IMR-90 (cell line): ENCODE measurements around the gene CALCOCO1. TPM values are rescaled to one million over a fixed set of nuclear protein-coding genes. Genes with fewer than 3 reads are reported as not detected.
A peak's percentile ranks its signal among the peaks of the same experiment; 100 is the strongest.

ENCODE experiments used
- ATAC-seq: fragments of 200-7000 bp; cut with Tn5 transposase; 2 replicates; pipeline ENCODE4 v1.9.1; 2020; ENCODE audit warnings: low read depth, mild to moderate bottlenecking, moderate library complexity
- BruUV-seq: library from RNA; stranded (reverse); fragments of 400-500 nt; replicated peaks from 2 replicates; lab custom pipeline; 2021; lab: Mats Ljungman, UMichigan
- CTCF ChIA-PET: fragments of 300-600 bp; formaldehyde crosslinking; extraction: SDS; loops from one replicate; lab custom pipeline; 2021; ENCODE audit warnings: antibody characterized with exemption; lab: Yijun Ruan, JAX
- POLR2A ChIA-PET: fragments of 300-600 bp; sonication (Branson Sonifier 250); formaldehyde crosslinking; loops from one replicate; lab custom pipeline; 2022; ENCODE audit warnings: antibody characterized with exemption; ENCODE audit not compliant: unreplicated experiment; lab: Charles Lee
- DNase-seq: peaks from one replicate; pipeline ENCODE4 v3.0.0; 2013
- H2AFZ ChIP-seq: replicated peaks from 2 replicates; pipeline ENCODE3; 2013; ENCODE audit warnings: low read length, mild to moderate bottlenecking; ENCODE audit not compliant: poor library complexity
- H2AK5ac ChIP-seq: 2 replicates; pipeline ENCODE4 v1.6.1; 2013; ENCODE audit warnings: low read depth, low read length, inconsistent platforms
- H2AK9ac ChIP-seq: replicated peaks from 2 replicates; pipeline ENCODE3; 2013; ENCODE audit warnings: mild to moderate bottlenecking, low read depth, low read length, moderate library complexity; ENCODE audit not compliant: poor library complexity
- H2BK120ac ChIP-seq: 2 replicates; pipeline ENCODE4 v1.6.1; 2013; ENCODE audit warnings: low read depth, low read length, inconsistent platforms
- H2BK15ac ChIP-seq: 3 replicates; pipeline ENCODE4 v1.6.1; 2013; ENCODE audit warnings: low read depth, low read length, inconsistent platforms
- H2BK20ac ChIP-seq: 2 replicates; pipeline ENCODE4 v1.6.1; 2013; ENCODE audit warnings: low read depth, mild to moderate bottlenecking, inconsistent platforms, low read length, moderate library complexity
- H2BK5ac ChIP-seq: 2 replicates; pipeline ENCODE4 v1.6.1; 2013; ENCODE audit warnings: mild to moderate bottlenecking, low read depth, low read length, inconsistent platforms; ENCODE audit not compliant: poor library complexity, severe bottlenecking
- H3K14ac ChIP-seq: replicated peaks from 2 replicates; pipeline ENCODE4 v1.6.1; 2013; ENCODE audit warnings: low read depth, low read length, inconsistent platforms
- H3K18ac ChIP-seq: 2 replicates; pipeline ENCODE4 v1.6.1; 2013; ENCODE audit warnings: low read depth, low read length, control low read depth
- H3K23ac ChIP-seq: 2 replicates; pipeline ENCODE4 v1.6.1; 2013; ENCODE audit warnings: low read depth, low read length, inconsistent platforms
- H3K27ac ChIP-seq: 2 replicates; pipeline ENCODE4 v1.5.1; 2013; ENCODE audit warnings: mild to moderate bottlenecking, control low read depth, low read length; ENCODE audit not compliant: insufficient read depth
- H3K27me3 ChIP-seq: 2 replicates; pipeline ENCODE4 v1.6.1; 2013; ENCODE audit warnings: low read length; ENCODE audit not compliant: control insufficient read depth, insufficient read depth
- H3K36me3 ChIP-seq: 2 replicates; pipeline ENCODE4 v1.6.1; 2013; ENCODE audit warnings: low read length, mixed read lengths; ENCODE audit not compliant: control insufficient read depth, insufficient read depth
- H3K4ac ChIP-seq: 2 replicates; pipeline ENCODE4 v1.6.1; 2013; ENCODE audit warnings: low read depth, low read length, inconsistent platforms
- H3K4me1 ChIP-seq: 2 replicates; pipeline ENCODE4 v1.6.1; 2013; ENCODE audit warnings: low read length, mixed read lengths; ENCODE audit not compliant: control insufficient read depth, insufficient read depth
- H3K4me2 ChIP-seq: 2 replicates; pipeline ENCODE4 v1.6.1; 2013; ENCODE audit warnings: low read depth, mild to moderate bottlenecking, control low read depth, low read length, moderate library complexity
- H3K4me3 ChIP-seq: 2 replicates; pipeline ENCODE4 v1.5.1; 2013; ENCODE audit warnings: low read depth, mild to moderate bottlenecking, control low read depth, low read length, moderate library complexity; ENCODE audit not compliant: insufficient read depth
- H3K56ac ChIP-seq: 2 replicates; pipeline ENCODE4 v1.6.1; 2013; ENCODE audit warnings: low read length, inconsistent platforms; ENCODE audit not compliant: insufficient read depth; ENCODE audit errors: extremely low read depth
- H3K79me1 ChIP-seq, 2 experiments: 2 replicates each; pipeline ENCODE4 v1.6.1; 2013; ENCODE audit warnings: low read length in 2 of 2, inconsistent platforms in 1 of 2, low read depth in 1 of 2
- H3K9ac ChIP-seq: 2 replicates; pipeline ENCODE4 v1.6.1; 2013; ENCODE audit warnings: low read depth, low read length, control low read depth
- H3K9me1 ChIP-seq: 2 replicates; pipeline ENCODE4 v1.6.1; 2013; ENCODE audit warnings: low read length, inconsistent platforms; ENCODE audit not compliant: insufficient read depth
- H3K9me3 ChIP-seq: 2 replicates; pipeline ENCODE4 v1.6.1; 2013; ENCODE audit warnings: low read length; ENCODE audit not compliant: control insufficient read depth, insufficient read depth
- H4K20me1 ChIP-seq: 2 replicates; pipeline ENCODE4 v1.6.1; 2013; ENCODE audit warnings: low read length, inconsistent platforms; ENCODE audit not compliant: insufficient read depth
- H4K5ac ChIP-seq: 2 replicates; pipeline ENCODE4 v1.6.1; 2013; ENCODE audit warnings: mild to moderate bottlenecking, low read depth, low read length, control low read depth
- H4K8ac ChIP-seq, 2 experiments: 2 replicates each; pipeline ENCODE4 v1.6.1; 2013; ENCODE audit warnings: low read depth in 2 of 2, low read length in 2 of 2, control low read depth in 1 of 2, inconsistent platforms in 1 of 2
- H4K91ac ChIP-seq: 2 replicates; pipeline ENCODE4 v1.6.1; 2013; ENCODE audit warnings: low read depth, low read length, inconsistent platforms; ENCODE audit not compliant: insufficient read depth
- BHLHE40 ChIP-seq: fragments of 150-350 bp; IDR thresholded peaks from 2 replicates; pipeline ENCODE4 v1.6.1; 2016; ENCODE audit warnings: mild to moderate bottlenecking, low read depth, low read length
- CHD1 ChIP-seq: IDR thresholded peaks from 2 replicates; pipeline ENCODE4 v1.6.1; 2012; ENCODE audit warnings: low read depth, low read length, improper control_type of control experiment
- CTCF ChIP-seq: conservative IDR thresholded peaks from 2 replicates; pipeline ENCODE4 v1.5.1; 2012; ENCODE audit warnings: mild to moderate bottlenecking, low read depth, low read length, improper control_type of control experiment
- FOS ChIP-seq: fragments of 150-350 bp; IDR thresholded peaks from 2 replicates; pipeline ENCODE4 v1.6.1; 2016; ENCODE audit warnings: low read depth, low read length
- MXI1 ChIP-seq: IDR thresholded peaks from 2 replicates; pipeline ENCODE4 v1.6.1; 2012; ENCODE audit warnings: low read depth, mild to moderate bottlenecking, low read length, moderate library complexity, borderline replicate concordance
- NFE2L2 ChIP-seq: fragments of 150-350 bp; IDR thresholded peaks from 2 replicates; pipeline ENCODE4 v1.6.1; 2016; ENCODE audit warnings: low read depth, mild to moderate bottlenecking, low read length
- RFX5 ChIP-seq: IDR thresholded peaks from 2 replicates; pipeline ENCODE4 v1.8.0; 2012; ENCODE audit warnings: low read depth, mild to moderate bottlenecking, low read length, moderate library complexity
- SMC3 ChIP-seq: fragments of 150-350 bp; IDR thresholded peaks from 2 replicates; pipeline ENCODE4 v1.6.1; 2016; ENCODE audit warnings: low read depth, mild to moderate bottlenecking, antibody characterized with exemption, low read length, moderate library complexity
- USF2 ChIP-seq: fragments of 150-350 bp; IDR thresholded peaks from 2 replicates; pipeline ENCODE4 v1.6.1; 2017; ENCODE audit warnings: mild to moderate bottlenecking, antibody characterized with exemption, low read length, low read depth
- WGBS, 2 experiments: methylation state at CpG; one replicate each; pipeline versions ENCODE4 v1.1.5 to v1.1.7; 2013; ENCODE audit warnings: missing lambda C conversion rate in 2 of 2; ENCODE audit not compliant: insufficient read length in 1 of 2; ENCODE audit errors: extremely low coverage in 2 of 2; 5-methylcytosine and 5-hydroxymethylcytosine counted together
- dilution Hi-C: fragments of 300-500 bp; cut with HindIII; formaldehyde crosslinking; loops from one replicate; pipeline ENCODE4 v1.14.3; 2018; ENCODE audit warnings: low sequenced_read_pairs; ENCODE audit not compliant: unreplicated experiment
- in situ Hi-C: fragments of 300-500 bp; cut with MboI; formaldehyde crosslinking; loops from 3 replicates; pipeline ENCODE4 v1.14.3; 2019; ENCODE audit warnings: low sequenced_read_pairs, inconsistent platforms, mixed read lengths
- intact Hi-C: fragments of 100-400 bp; cut with micrococcal nuclease; formaldehyde crosslinking; loops from 2 replicates; pipeline ENCODE4 v1.10.0; 2022
- polyA plus RNA-seq, 3 experiments: library from polyadenylated mRNA; depleted of rRNA; stranded (reverse); fragments of >200 nt; gene quantifications; 2 replicates each; pipeline ENCODE4 v1.2.3, GENCODE V29; 2012; ENCODE audit warnings: low replicate concordance in 1 of 3
- total RNA-seq: library from RNA; depleted of rRNA; stranded (reverse); fragments of >200 nt; gene quantifications from 2 replicates; pipeline ENCODE4 v1.2.3, GENCODE V29; 2012
- TF ChIP-seq, protein P1 (sequence below): fragments of 150-350 bp; IDR thresholded peaks from 2 replicates; pipeline ENCODE4 v1.6.1; 2016; ENCODE audit warnings: low read depth, mild to moderate bottlenecking, low read length, moderate library complexity, borderline replicate concordance

Gene CALCOCO1
- total and polyA plus RNA-seq, 2 of the 4 experiments (the other 2 are of a cell fraction), result 156 to 169 TPM

DNA sequence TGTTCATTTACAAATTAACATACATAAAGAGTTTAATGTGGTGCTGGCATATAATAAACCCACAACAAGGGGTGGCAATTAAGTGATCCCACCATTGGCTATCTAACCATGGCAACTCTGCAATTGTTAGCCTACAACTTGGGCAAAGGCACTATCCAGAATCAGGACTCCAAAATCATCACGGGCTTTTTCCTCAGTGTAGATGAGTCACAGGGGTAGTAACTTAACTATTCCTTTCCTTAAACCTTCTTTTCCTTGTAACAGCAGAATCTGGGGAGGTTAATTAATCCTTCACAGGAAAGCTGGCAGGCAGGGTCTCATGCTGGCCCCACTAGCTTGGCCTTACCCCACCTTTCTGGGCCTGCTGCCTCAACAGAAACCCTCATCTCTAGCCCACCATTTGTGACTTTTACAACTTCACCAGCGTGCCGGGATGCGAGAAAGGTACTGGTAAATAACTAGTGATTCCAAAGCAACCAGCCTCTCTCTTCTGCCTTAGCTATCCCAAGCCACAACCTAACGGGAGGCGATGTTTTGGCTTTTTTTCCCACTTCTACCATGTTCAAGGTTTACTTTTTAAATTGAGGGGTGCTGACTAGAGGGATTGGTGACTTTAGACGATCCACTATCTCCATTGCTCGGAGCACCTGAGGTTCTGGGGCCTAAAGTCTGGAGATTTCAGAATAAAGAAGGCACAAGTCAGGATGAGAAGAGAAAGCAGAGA lies 52.1 kb downstream of the CALCOCO1 start:
- peak overlapping the region; percentile 48 for H3K18ac ChIP-seq
- peak overlapping the region; percentile 65; the same call in 1 of the 2 replicates for H3K56ac ChIP-seq
- ATAC-seq (no peak), DNase-seq (no peak)
- CTCF ChIA-PET, result interaction anchor here (0.9 to 1.5 kb wide), 5 partner anchors 14 to 136 kb away, joined by 3 to 10 read pairs (median 5); no protein-coding TSS in a partner anchor
- no peaks in the 10 kb centered on the region; the same call in 1 of the 2 replicates for H4K20me1 ChIP-seq
- intact Hi-C loops (loop anchor here (5.0 kb wide), 1 partner anchor 52 kb away; the partner anchor contains the start of gene CALCOCO1), dilution Hi-C loops (no loop called here), in situ Hi-C loops (loop anchor here (5.0 kb wide), 1 partner anchor 133 kb away; no protein-coding TSS in a partner anchor)
- peak overlapping the region; percentile 89 for H3K14ac ChIP-seq
- peak overlapping the region; percentile 67 for H3K23ac ChIP-seq
- peak overlapping the region; percentile 78 to 99 for H4K8ac ChIP-seq
- H2BK20ac ChIP-seq, result no peak overlapping the region
- peak overlapping the region; percentile 87 for H3K4me2 ChIP-seq
- H2BK120ac ChIP-seq, result peak overlapping the region; percentile 49; the same call in 1 of the 2 replicates
- H3K9me1 ChIP-seq, result 0 out of 2 replicates have a peak, but pooled peaks cover 12% of the 10 kb centered on the region
- peak overlapping the region; percentile 88 for H3K27ac ChIP-seq
- H2AK5ac ChIP-seq, result peak overlapping the region; percentile 86
- H3K79me1 ChIP-seq, result peaks cover 32 to 45% of the 10 kb centered on the region in 2 experiments
- H4K91ac ChIP-seq, result peak overlapping the region; percentile 91
- peak overlapping the region; percentile 97 for H2AFZ ChIP-seq
- TF ChIP-seq CTCF (no peak), FOS (no peak), CHD1 (no peak), RFX5 (no peak), MXI1 (no peak), USF2 (no peak), SMC3 (no peak), NFE2L2 (no peak), BHLHE40 (no peak)
- TF ChIP-seq, protein P1, sequence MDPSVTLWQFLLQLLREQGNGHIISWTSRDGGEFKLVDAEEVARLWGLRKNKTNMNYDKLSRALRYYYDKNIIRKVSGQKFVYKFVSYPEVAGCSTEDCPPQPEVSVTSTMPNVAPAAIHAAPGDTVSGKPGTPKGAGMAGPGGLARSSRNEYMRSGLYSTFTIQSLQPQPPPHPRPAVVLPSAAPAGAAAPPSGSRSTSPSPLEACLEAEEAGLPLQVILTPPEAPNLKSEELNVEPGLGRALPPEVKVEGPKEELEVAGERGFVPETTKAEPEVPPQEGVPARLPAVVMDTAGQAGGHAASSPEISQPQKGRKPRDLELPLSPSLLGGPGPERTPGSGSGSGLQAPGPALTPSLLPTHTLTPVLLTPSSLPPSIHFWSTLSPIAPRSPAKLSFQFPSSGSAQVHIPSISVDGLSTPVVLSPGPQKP, result no peak
- peaks cover 20% of the 10 kb centered on the region for H3K36me3 ChIP-seq
- peak overlapping the region; percentile 98 for H2AK9ac ChIP-seq
- peak overlapping the region; percentile 79 for H3K4me3 ChIP-seq
- BruUV-seq, result no TSS peak
- H3K4me1 ChIP-seq, result peaks cover 18% of the 10 kb centered on the region
- 17% methylated on average over 2 of the region's 8 CpGs; no CpG with 5 or more reads in 1 of the 2 experiments for WGBS, 2 experiments
- POLR2A ChIA-PET, result no interaction called here
- peak overlapping the region; percentile 92 for H3K4ac ChIP-seq
- H3K9me3 ChIP-seq, result no peaks in the 10 kb centered on the region
- no peaks in the 10 kb centered on the region for H3K27me3 ChIP-seq
- H3K9ac ChIP-seq, result peak overlapping the region; percentile 89
- peak overlapping the region; percentile 94 for H4K5ac ChIP-seq
- peak overlapping the region; percentile 90 for H2BK5ac ChIP-seq
- H2BK15ac ChIP-seq, result 0 out of 3 replicates have a peak overlapping the region, but pooled peaks have one; percentile 23
